Spinal cord (tissue), 10 donors: ENCODE data around the gene KRTAP5-9. TPM values are rescaled to one million over a fixed set of nuclear protein-coding genes. Genes with fewer than 3 reads are reported as not detected.
"Not testable (repeated sequence)": the region's sequence is repeated elsewhere in the genome, so short reads cannot be mapped to it uniquely, and the experiment has no call there.

Experiments
- DNase-seq, 6 donors: peaks; one replicate each; pipeline versions ENCODE4 v3.0.0 to v3.0.0-alpha.2; 2013 to 2015; ENCODE audit warnings: low spot score in 6 of 6, low read depth in 4 of 6
- H3K27ac ChIP-seq: one replicate; pipeline ENCODE4 v1.5.1; 2013; ENCODE audit warnings: low read depth, low read length, control low read depth
- H3K27me3 ChIP-seq: one replicate; pipeline ENCODE4 v1.6.1; 2013; ENCODE audit warnings: low read length; ENCODE audit not compliant: control insufficient read depth, insufficient read depth
- H3K36me3 ChIP-seq: one replicate; pipeline ENCODE4 v1.6.1; 2013; ENCODE audit warnings: low read length; ENCODE audit not compliant: control insufficient read depth, insufficient read depth
- H3K4me1 ChIP-seq: one replicate; pipeline ENCODE4 v1.6.1; 2013; ENCODE audit warnings: low read length; ENCODE audit not compliant: control insufficient read depth, insufficient read depth
- H3K4me3 ChIP-seq: one replicate; pipeline ENCODE4 v1.5.1; 2013; ENCODE audit warnings: low read depth, low read length, control low read depth
- H3K9me3 ChIP-seq: one replicate; pipeline ENCODE4 v1.6.1; 2013; ENCODE audit warnings: low read length; ENCODE audit not compliant: control insufficient read depth, insufficient read depth
- WGBS: methylation state at CpG from one replicate; pipeline ENCODE4 v1.1.5; 2013; ENCODE audit warnings: missing lambda C conversion rate; ENCODE audit not compliant: insufficient coverage; 5-methylcytosine and 5-hydroxymethylcytosine counted together
- polyA plus RNA-seq, 2 donors: library from polyadenylated mRNA; unstranded; fragments of 120-200 nt; gene quantifications; one replicate each; pipeline ENCODE4 v1.2.1, GENCODE V29; 2013; ENCODE audit not compliant: insufficient read length in 2 of 2
- total RNA-seq, 2 donors: library from RNA; depleted of rRNA in 1 of 2; stranded (reverse); fragments of 120-200 nt in 1 of 2; fragments of >200 nt in 1 of 2; gene quantifications; one replicate each; pipeline versions ENCODE4 v1.2.3 to v1.2.4, GENCODE V29; 2013 to 2014
- donor health status: healthy.

The KRTAP5-9 gene
- total and polyA plus RNA-seq, 4 donors = 0.38 to 0.71 TPM; not detected in 2

- Histone ChIP-seq H3K27ac (no peak overlapping the region), H3K27me3 (no peaks in the 10 kb centered on the region), H3K4me3 (no peak overlapping the region), H3K4me1 (peaks cover 10% of the 10 kb centered on the region), H3K36me3 (no peaks in the 10 kb centered on the region), H3K9me3 (no peaks in the 10 kb centered on the region)
- 66% methylated on average over 5 of the region's 8 CpGs for WGBS
- DNase-seq = peak in 1 of 6 donors; percentile 28
Observed at GRCh38 chr11:71568704-71569349, 20.6 kb downstream of the KRTAP5-9 start.

DNA sequence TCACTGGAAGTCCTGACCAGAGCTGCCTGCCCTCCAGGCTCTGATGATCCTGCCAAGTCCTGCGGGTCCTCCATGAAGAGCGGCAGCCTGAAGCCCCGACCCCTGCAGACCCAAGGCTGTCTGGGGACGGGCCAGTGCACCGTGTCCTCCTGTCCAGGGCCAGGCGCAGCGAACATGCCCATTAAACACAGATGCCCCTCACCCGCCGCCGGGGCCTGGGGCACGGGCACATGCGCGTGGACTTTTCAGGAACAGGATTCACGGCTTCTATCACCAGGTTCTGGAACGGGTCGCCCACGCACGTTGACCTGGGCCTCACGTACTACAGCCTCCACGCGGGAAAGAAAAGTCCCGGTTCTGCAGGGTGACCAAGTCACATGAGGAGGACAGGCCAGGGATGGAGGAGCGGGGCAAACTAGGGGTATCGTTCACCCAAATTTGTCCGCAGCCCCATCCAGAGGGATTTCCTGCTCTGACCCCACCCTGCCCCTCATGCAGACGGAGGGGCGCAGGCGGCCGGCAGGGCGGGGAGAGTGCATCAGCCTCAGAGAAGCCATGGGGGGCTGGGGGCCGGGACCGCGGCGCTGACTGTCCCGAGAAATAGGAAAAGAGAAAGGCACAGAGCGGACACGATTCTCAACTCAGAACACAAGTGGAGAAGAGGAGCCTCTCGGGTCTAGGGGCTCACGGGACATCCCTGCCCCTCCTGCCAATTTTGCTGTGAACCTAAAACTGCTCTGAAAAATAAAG, 23.1 kb downstream of the KRTAP5-9 start:
- not testable (repeated sequence) for H3K4me1 ChIP-seq, H3K4me3 ChIP-seq, H3K9me3 ChIP-seq, H3K27me3 ChIP-seq, H3K36me3 ChIP-seq, DNase-seq, H3K27ac ChIP-seq
- 66% methylated on average over 20 of the region's 39 CpGs for WGBS

GRCh38 chr11:71572811-71573210, 24.6 kb downstream of the KRTAP5-9 start:
- Histone ChIP-seq H3K4me3 (no peak overlapping the region), H3K27ac (no peak overlapping the region), H3K36me3 (no peaks in the 10 kb centered on the region), H3K4me1 (no peaks in the 10 kb centered on the region), H3K27me3 (no peaks in the 10 kb centered on the region), H3K9me3 (no peaks in the 10 kb centered on the region)
- DNase-seq = no peak
- WGBS = 94% methylated on average over 8 of the region's 11 CpGs

- Histone ChIP-seq H3K27me3 (no peaks in the 10 kb centered on the region), H3K27ac (no peak overlapping the region), H3K9me3 (no peaks in the 10 kb centered on the region), H3K4me1 (no peaks in the 10 kb centered on the region), H3K4me3 (no peak overlapping the region), H3K36me3 (no peaks in the 10 kb centered on the region)
- 58% methylated on average over 3 of the region's 5 CpGs for WGBS
- DNase-seq = no peak
Observed at GRCh38 chr11:71574418-71574817, 26.2 kb downstream of the KRTAP5-9 start.

DNA sequence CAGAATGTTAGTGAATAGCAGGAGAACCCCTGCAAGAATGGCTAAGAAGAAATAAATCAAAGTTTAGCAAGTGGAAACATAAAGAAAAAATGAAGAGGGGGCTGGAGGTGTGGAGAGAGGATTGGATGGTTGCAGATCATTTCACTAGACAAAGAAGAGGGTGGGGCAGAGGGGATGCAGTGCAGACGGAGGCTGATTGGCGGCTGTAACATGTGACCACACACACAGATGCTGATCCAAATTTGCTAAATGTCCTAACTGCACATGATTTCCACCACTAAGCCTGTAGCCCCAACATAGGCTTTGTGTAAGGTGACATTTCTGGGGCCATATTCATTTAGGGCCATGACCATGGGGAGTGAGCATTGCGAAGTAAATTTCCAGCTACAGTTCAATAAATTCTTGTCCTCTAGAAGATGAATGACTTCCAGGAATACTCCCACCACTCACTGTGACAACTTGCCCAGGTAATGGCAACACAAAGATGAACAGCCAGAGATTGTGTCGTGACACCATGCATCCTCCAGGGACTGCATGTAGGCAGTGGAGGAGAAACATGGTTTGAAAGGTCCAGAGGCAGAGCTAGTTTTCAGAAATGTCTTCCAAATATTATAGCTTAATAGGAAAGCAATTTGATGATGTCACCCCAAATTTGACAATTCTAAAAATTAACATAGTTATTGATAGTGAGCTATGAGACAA, 27.7 kb downstream of the KRTAP5-9 start:
- DNase-seq = peak in 1 of 6 donors; percentile 20
- WGBS = no CpG with 5 or more reads among the region's 4 CpGs
- Histone ChIP-seq H3K9me3 (no peaks in the 10 kb centered on the region), H3K27me3 (no peaks in the 10 kb centered on the region), H3K4me3 (no peak overlapping the region), H3K4me1 (no peaks in the 10 kb centered on the region), H3K27ac (no peak overlapping the region), H3K36me3 (no peaks in the 10 kb centered on the region)

GRCh38 chr11:71576688-71577465, 28.7 kb downstream of the KRTAP5-9 start:
- H3K4me1 ChIP-seq, DNase-seq, H3K27ac ChIP-seq, H3K9me3 ChIP-seq, H3K27me3 ChIP-seq, H3K4me3 ChIP-seq, H3K36me3 ChIP-seq: not testable (repeated sequence)
- WGBS = 93% methylated on average over 24 of the region's 41 CpGs

DNA sequence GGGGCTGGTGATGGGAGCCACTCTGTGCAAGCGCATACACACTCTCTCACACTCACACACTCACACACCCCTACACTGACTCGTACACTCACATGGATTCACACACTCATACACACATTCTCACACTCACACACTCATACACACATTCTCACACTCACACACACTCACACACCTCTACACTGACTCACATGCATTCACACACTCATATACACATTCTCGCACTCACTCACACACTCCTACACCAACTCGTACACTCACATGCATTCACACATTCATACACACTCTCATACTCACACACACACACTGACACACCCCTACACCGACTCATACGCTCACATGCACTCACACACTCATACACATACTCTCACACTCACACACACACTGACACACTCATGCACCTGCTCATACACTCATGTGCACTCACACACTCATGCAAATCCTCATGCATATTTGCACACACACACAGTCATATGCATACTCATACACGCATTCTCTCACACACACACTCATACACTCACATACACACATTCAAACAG, 29.3 kb downstream of the KRTAP5-9 start:
- Histone ChIP-seq H3K27me3 (no peaks in the 10 kb centered on the region), H3K36me3 (no peaks in the 10 kb centered on the region), H3K4me1 (no peaks in the 10 kb centered on the region), H3K27ac (no peak overlapping the region), H3K4me3 (no peak overlapping the region), H3K9me3 (no peaks in the 10 kb centered on the region)
- 95% methylated on average over 7 of the region's 7 CpGs for WGBS
- DNase-seq = no peak

DNA sequence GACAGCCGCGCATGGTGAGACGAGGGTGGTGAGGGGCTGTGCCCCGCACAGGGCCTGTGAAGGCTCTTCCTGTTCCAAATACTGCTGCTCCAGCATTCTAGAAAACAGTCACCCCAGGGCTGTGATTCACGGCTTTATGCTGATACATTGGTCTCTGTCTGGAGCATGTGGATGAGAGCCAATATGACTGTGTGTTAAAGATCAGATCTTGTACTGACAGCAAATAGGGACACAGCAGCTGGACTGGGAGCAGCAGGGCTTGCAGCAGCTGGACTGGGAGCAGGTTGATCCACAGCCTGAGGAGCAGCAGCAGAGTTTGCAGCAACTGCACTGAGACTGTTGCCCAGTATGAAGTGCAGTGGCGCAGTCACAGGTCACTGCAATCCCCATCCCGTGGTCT, 31.3 kb downstream of the KRTAP5-9 start:
- WGBS = 71% methylated on average over 4 of the region's 7 CpGs
- H3K27ac ChIP-seq, H3K36me3 ChIP-seq, H3K9me3 ChIP-seq, H3K27me3 ChIP-seq, H3K4me1 ChIP-seq, H3K4me3 ChIP-seq, DNase-seq: not testable (repeated sequence)
